GM19463 (cell line): ENCODE data around the gene ZNF433.
A peak's percentile ranks its signal among the peaks of the same experiment; 100 is the strongest.
"Not testable (repeated sequence)": the region's sequence is repeated elsewhere in the genome, so short reads cannot be mapped to it uniquely, and the experiment has no call there.

Experiments used
- ATAC-seq: cut with Tn5 transposase; IDR thresholded peaks from one replicate; pipeline ENCODE4 v1.9.1; 2021; ENCODE audit warnings: mild to moderate bottlenecking, moderate library complexity; ENCODE audit not compliant: unreplicated experiment

Gene ZNF433

GRCh38 chr19:12035220-12036172 is at the start of gene ZNF433:
ZNF433 (minus strand) TSS chr19:12035679; CDS start chr19:12035539, 140 bp downstream.
- peak; percentile 96 for ATAC-seq

GRCh38 chr19:12083336-12083735 is 47.9 kb upstream of the ZNF433 start:
- ATAC-seq: not testable (repeated sequence)

- no peak for ATAC-seq
These were observed 41.9 kb upstream of the ZNF433 start for GRCh38 chr19:12077375-12077774.

GRCh38 chr19:12076331-12076730 is 40.9 kb upstream of the ZNF433 start:
- ATAC-seq: not testable (repeated sequence)

GRCh38 chr19:12075538-12076139 is 40.2 kb upstream of the ZNF433 start:
- no peak for ATAC-seq

- peak; percentile 83 for ATAC-seq
These were observed 29.4 kb upstream of the ZNF433 start, which contains the start of gene ZNF844 for GRCh38 chr19:12064590-12065538. ZNF844 (plus strand) TSS chr19:12064731; CDS start chr19:12064874, 143 bp downstream.

- no peak for ATAC-seq
These were observed 20.3 kb upstream of the ZNF433 start for GRCh38 chr19:12055784-12056183.

GRCh38 chr19:12052497-12053169 is 17.2 kb upstream of the ZNF433 start, which contains the start of gene ZNF878:
ZNF878 (minus strand) TSS chr19:12052961; CDS start chr19:12052801, 160 bp downstream.
- peak; percentile 83 for ATAC-seq

GRCh38 chr19:12052091-12052496 is 16.6 kb upstream of the ZNF433 start:
- ATAC-seq: no peak

- no peak for ATAC-seq
These were observed 12.4 kb upstream of the ZNF433 start for GRCh38 chr19:12047868-12048267.

- no peak for ATAC-seq
These were observed 8.4 kb upstream of the ZNF433 start for GRCh38 chr19:12043752-12044422.

- no peak for ATAC-seq
These were observed 7.4 kb upstream of the ZNF433 start for GRCh38 chr19:12042893-12043292.

- ATAC-seq: no peak
These were observed 859 bp downstream of the ZNF433 start for GRCh38 chr19:12034620-12035019.

GRCh38 chr19:12034198-12034597 is 1.3 kb downstream of the ZNF433 start:
- ATAC-seq: no peak

- ATAC-seq: no peak
These were observed 19.7 kb downstream of the ZNF433 start for GRCh38 chr19:12015753-12016116.

GRCh38 chr19:12015015-12015752 is 20.3 kb downstream of the ZNF433 start:
- ATAC-seq: no peak

- ATAC-seq: no peak
These were observed 35.1 kb downstream of the ZNF433 start for GRCh38 chr19:12000152-12000981.

GRCh38 chr19:11995174-11995573 is 40.3 kb downstream of the ZNF433 start:
- no peak for ATAC-seq
